ENCODE results near the gene HPF1. TPM values are rescaled to one million over a fixed set of nuclear protein-coding genes. Genes with fewer than 3 reads are reported as not detected.

Gene HPF1
- total and polyA plus RNA-seq, 2 of the 8 experiments (the other 6 are each of a cell fraction or from before 2014, with no cell fraction given) = 14.1 to 32.5 TPM

- DNase-seq (ENCODE audit: low read depth in 1 of 2, low spot score in 2 of 2) (no peak), FAIRE-seq (no peak)
- Histone ChIP-seq H3K9ac (replicated peaks in 1 of 4; ENCODE audit: extremely low read depth in 1 of 4, low read depth in 3 of 4, low read length in 3 of 4) (no peak overlapping the region), H3K18ac (ENCODE audit: extremely low read depth, low read length) (no peak overlapping the region), H3K4me1 (replicated peaks in 1 of 4; ENCODE audit: control insufficient read depth in 3 of 4, insufficient read depth in 4 of 4, low read length in 3 of 4) (no peaks in the 10 kb centered on the region), H2BK15ac (ENCODE audit: low read length) (no peak overlapping the region), H3K36me3 (ENCODE audit: control insufficient read depth in 2 of 4, insufficient read depth in 4 of 4, low read length in 3 of 4) (no peaks in the 10 kb centered on the region), H4K5ac (ENCODE audit: insufficient read length, low read depth, low read length) (no peak overlapping the region), H4K20me1 (replicated peaks in 1 of 2; ENCODE audit: control insufficient read depth in 1 of 2, insufficient read depth in 2 of 2, low read length in 2 of 2) (no peaks in the 10 kb centered on the region), H2BK12ac (ENCODE audit: low read depth, low read length) (no peak overlapping the region), H2BK20ac (ENCODE audit: low read length) (no peak overlapping the region), H3K79me1 (ENCODE audit: low read depth, low read length) (no peaks in the 10 kb centered on the region), H3K79me2 (ENCODE audit: control insufficient read depth in 1 of 2, insufficient read depth in 2 of 2, low read length in 2 of 2) (no peaks in the 10 kb centered on the region), H2BK120ac (replicated peaks; ENCODE audit: low read depth, low read length) (no peak overlapping the region), H3K27ac (ENCODE audit: low read depth, low read length) (no peak overlapping the region), H2BK5ac (ENCODE audit: low read depth, low read length) (no peak overlapping the region), H3K56ac (replicated peaks; ENCODE audit: insufficient read length, low read depth, low read length) (no peak overlapping the region), H3K27me3 (replicated peaks in 1 of 4; ENCODE audit: control insufficient read depth in 3 of 4, extremely low read depth in 1 of 4, insufficient read depth in 3 of 4, low read length in 3 of 4) (no peaks in the 10 kb centered on the region), H3K4me2 (ENCODE audit: insufficient read depth in 1 of 2, low read depth in 2 of 2, low read length in 2 of 2) (no peak overlapping the region), H3K23me2 (ENCODE audit: low read depth, low read length) (no peaks in the 10 kb centered on the region), H3K4me3 (ENCODE audit: extremely low read depth in 1 of 4, insufficient read depth in 2 of 4, low read depth in 3 of 4, low read length in 4 of 4) (no peak overlapping the region), H3K23ac (ENCODE audit: insufficient read length) (no peak overlapping the region), H4K91ac (replicated peaks; ENCODE audit: insufficient read length, low read length) (no peak overlapping the region), H3K4ac (replicated peaks; ENCODE audit: insufficient read length, low read depth, low read length) (no peak overlapping the region), H3K9me3 (ENCODE audit: insufficient read depth in 2 of 2, low read depth in 1 of 2, low read length in 1 of 2) (no peaks in the 10 kb centered on the region), H3K14ac (ENCODE audit: insufficient read length) (no peak overlapping the region), H4K8ac (ENCODE audit: extremely low read depth, insufficient read depth, low read length) (no peak overlapping the region), H2AFZ (ENCODE audit: low read length) (peak overlapping the region; percentile 49; the same call in 1 of the 2 replicates), H2AK5ac (ENCODE audit: low read depth, low read length) (no peak overlapping the region)
- 86% methylated on average over 3 of the region's 3 CpGs; no CpG with 5 or more reads in 1 of the 2 experiments for WGBS, 2 experiments (ENCODE audit: extremely low coverage in 1 of 2, insufficient coverage in 1 of 2, insufficient read length in 1 of 2, insufficient replicate concordance in 2 of 2, low coverage in 1 of 2, low lambda C conversion rate in 2 of 2, missing lambda C conversion rate in 1 of 2)
- ChIA-PET CTCF (ENCODE audit: partially characterized antibody) (interaction anchor here (0.9 kb wide), 1 partner anchor 23 kb away, joined by 3 read pairs; no protein-coding TSS in a partner anchor), POLR2A (ENCODE audit: partially characterized antibody) (no interaction called here)
- TF ChIP-seq TAF1 (IDR thresholded peaks at IDR 0.05; ENCODE audit: low read depth, low read length) (no peak), NRF1 (IDR thresholded peaks at IDR 0.05; ENCODE audit: low read depth, low read length) (no peak), KDM5A (IDR thresholded peaks at IDR 0.05; ENCODE audit: low read length) (no peak), SP1 (IDR thresholded peaks at IDR 0.05; ENCODE audit: low read depth, low read length) (no peak), HDAC6 (IDR thresholded peaks at IDR 0.05; ENCODE audit: low read depth, low read length) (no peak), TCF12 (IDR thresholded peaks at IDR 0.05; ENCODE audit: low read depth, low read length) (no peak), POLR2A (IDR thresholded peaks at IDR 0.05; ENCODE audit: control extremely low read depth in 1 of 2, low read depth in 2 of 2, low read length in 2 of 2) (no peak), POLR2AphosphoS5 (IDR thresholded peaks at IDR 0.05; ENCODE audit: low read depth, low read length) (no peak), PHF8 (conservative IDR thresholded peaks at IDR 0.05; ENCODE audit: low read depth, low read length) (no peak), TAF7 (optimal IDR thresholded peaks at IDR 0.05; ENCODE audit: borderline replicate concordance, low read depth, low read length) (no peak), KDM4A (IDR thresholded peaks at IDR 0.05; ENCODE audit: low read depth, low read length, severe bottlenecking) (no peak), CBX8 (IDR thresholded peaks at IDR 0.05; ENCODE audit: borderline replicate concordance, low read depth, low read length) (no peak), GABPA (IDR thresholded peaks at IDR 0.05; ENCODE audit: borderline replicate concordance, insufficient read depth, low read length) (no peak), BACH1 (IDR thresholded peaks at IDR 0.05; ENCODE audit: low read length) (no peak), TBP (IDR thresholded peaks at IDR 0.05; ENCODE audit: low read depth, low read length) (no peak)
These were observed 10.6 kb upstream of the HPF1 start for GRCh38 chr4:169768385-169768784.
